GM10266 (cell line): Measurements from ENCODE around the gene SLC38A4.

Experiments used
- DNase-seq: peaks from one replicate; pipeline ENCODE4 v3.0.0; 2012; ENCODE audit errors: extremely low spot score
- CTCF ChIP-seq: IDR thresholded peaks from 2 replicates; pipeline ENCODE4 v1.5.1; 2012; ENCODE audit warnings: mild to moderate bottlenecking, low read depth; ENCODE audit not compliant: control insufficient read depth, insufficient read depth; ENCODE audit errors: missing control alignments

SLC38A4 gene

GRCh38 chr12:46778415-46778814 lies 47.4 kb downstream of the SLC38A4 start:
- no peak for DNase-seq
- no peak for TF ChIP-seq CTCF

- no peak for TF ChIP-seq CTCF
- DNase-seq, result no peak
These were observed 48.2 kb downstream of the SLC38A4 start for GRCh38 chr12:46777587-46777986.

- TF ChIP-seq CTCF, result no peak
These were observed 50.0 kb downstream of the SLC38A4 start for GRCh38 chr12:46775796-46776195.

GRCh38 chr12:46774322-46774633 lies 51.5 kb downstream of the SLC38A4 start:
- no peak for TF ChIP-seq CTCF
- DNase-seq, result no peak

More at GRCh38 chr12:46775796-46776195, 50.0 kb downstream of the SLC38A4 start:
- DNase-seq, result no peak

GRCh38 chr12:46773586-46774321 lies 52.0 kb downstream of the SLC38A4 start:
- no peak for DNase-seq
- no peak for TF ChIP-seq CTCF

- no peak for DNase-seq
- TF ChIP-seq CTCF, result no peak
These were observed 54.4 kb downstream of the SLC38A4 start for GRCh38 chr12:46771268-46771827.

GRCh38 chr12:46770501-46771183 lies 55.2 kb downstream of the SLC38A4 start:
- no peak for TF ChIP-seq CTCF
- DNase-seq, result no peak
